Measurements from ENCODE around the gene ZNF219.
"Not testable (repeated sequence)": the region's sequence is repeated elsewhere in the genome, so short reads cannot be mapped to it uniquely, and the experiment has no call there.

ZNF219 gene

DNA sequence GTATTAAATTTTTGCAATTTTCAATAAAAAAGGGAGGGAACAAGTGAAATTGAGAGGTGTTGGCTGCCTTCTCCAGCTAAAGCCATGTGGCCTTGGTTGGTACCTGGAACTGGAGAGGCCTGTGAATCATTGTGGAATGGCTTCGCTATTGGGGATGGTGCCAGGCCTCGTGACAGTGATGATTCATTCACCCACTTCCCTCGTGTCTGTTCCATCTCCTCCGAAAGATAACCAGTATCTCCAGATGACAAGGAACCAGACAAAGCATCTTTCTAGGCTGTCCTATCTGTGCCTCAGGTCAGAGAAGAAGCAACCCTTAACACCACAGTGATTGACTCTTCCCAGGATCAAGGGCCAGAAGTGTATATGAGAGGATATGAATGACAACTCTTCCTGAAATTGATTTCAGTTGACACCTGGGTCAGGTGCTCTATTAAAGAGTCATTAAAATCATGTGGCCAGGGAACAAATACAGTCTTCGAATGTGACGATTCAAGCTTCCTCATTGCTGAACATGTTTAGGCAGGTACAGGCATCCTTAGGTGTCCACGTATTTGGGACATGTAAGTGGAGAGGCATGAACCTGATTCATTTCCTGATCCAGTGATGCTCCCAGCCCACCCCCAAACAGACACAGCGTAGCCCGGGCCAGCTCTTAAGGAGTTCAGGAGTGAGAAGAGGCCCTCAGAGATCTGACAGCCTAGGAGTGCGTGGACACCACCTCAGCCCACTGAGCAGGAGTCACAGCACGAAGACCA, 56.6 kb downstream of the ZNF219 start, which contains the start of gene RNASE7:
Gene RNASE7, plus strand, starts transcription at position 687 of the 758 bp plus-strand sequence. CDS start 631 bp downstream, outside the sequence.
- no peak for DNase-seq

GRCh38 chr14:21040941-21041340, 57.5 kb downstream of the ZNF219 start:
- DNase-seq: not testable (repeated sequence)

DNA sequence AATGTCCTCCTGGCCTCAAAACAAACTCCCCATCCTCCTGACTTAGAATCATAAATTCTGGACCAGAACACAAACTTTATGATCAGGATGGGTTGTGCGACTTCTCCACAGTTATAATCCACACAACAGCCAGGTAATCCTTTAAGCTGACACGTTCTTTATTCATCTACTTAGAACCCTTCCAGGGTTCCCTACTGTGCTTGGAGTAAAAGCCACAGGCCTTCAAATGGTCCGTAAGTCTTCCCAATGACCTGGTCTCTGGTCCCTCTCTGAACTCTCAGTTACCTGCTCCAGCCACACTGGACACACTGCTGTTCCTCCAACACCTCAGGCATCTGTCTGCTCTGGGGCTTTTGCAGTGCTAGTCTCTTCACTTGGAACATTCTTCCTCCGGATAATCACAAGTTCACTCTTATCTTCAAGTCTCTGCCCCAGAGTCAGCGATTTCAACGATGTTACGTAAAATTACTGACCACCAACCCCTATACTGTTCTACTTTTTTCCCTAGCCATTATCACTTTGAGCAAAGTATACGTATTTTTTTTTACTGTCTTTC, 58.0 kb downstream of the ZNF219 start:
- DNase-seq: no peak
